GM19324 (cell line): ENCODE results near the gene ELFN2.
"Not testable (repeated sequence)": the region's sequence is repeated elsewhere in the genome, so short reads cannot be mapped to it uniquely, and the experiment has no call there.

Experiments used
- ATAC-seq: cut with Tn5 transposase; IDR thresholded peaks from one replicate; pipeline ENCODE4 v1.9.1; 2021; ENCODE audit warnings: mild to moderate bottlenecking, moderate library complexity; ENCODE audit not compliant: unreplicated experiment, low FRiP score

ELFN2 gene, protein sequence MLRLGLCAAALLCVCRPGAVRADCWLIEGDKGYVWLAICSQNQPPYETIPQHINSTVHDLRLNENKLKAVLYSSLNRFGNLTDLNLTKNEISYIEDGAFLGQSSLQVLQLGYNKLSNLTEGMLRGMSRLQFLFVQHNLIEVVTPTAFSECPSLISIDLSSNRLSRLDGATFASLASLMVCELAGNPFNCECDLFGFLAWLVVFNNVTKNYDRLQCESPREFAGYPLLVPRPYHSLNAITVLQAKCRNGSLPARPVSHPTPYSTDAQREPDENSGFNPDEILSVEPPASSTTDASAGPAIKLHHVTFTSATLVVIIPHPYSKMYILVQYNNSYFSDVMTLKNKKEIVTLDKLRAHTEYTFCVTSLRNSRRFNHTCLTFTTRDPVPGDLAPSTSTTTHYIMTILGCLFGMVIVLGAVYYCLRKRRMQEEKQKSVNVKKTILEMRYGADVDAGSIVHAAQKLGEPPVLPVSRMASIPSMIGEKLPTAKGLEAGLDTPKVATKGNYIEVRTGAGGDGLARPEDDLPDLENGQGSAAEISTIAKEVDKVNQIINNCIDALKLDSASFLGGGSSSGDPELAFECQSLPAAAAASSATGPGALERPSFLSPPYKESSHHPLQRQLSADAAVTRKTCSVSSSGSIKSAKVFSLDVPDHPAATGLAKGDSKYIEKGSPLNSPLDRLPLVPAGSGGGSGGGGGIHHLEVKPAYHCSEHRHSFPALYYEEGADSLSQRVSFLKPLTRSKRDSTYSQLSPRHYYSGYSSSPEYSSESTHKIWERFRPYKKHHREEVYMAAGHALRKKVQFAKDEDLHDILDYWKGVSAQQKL

DNA sequence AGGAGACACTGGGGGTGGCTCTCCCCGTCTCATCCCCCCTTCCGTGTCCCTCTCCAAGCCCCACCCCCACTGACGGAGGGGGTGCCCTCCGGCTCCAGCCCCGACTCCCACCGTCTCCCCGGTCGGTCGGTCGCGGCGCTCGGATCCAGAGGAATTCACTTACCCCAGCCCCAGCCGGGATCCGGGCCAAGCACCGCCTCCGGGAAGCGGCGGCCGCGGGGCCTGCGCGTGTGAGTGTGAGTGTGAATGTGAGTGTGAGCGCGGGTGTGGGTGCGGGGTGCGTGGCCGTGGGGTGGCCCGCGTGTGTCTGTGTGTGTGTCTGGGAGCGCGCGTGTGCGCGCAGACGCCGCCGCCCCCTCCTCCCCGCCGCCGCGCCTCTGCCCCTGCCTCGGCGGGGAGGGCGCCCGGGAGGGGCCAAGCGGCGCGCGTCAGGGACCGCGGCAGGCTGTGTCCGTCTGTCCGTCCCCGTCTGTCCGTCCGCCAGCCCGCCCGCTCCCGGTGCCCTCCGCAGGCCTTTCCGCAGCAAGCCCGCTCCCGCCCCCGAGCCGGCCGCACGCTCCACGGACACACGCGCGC is at the start of gene ELFN2:
Gene ELFN2, minus strand, starts transcription at position 345 of the 576 bp plus-strand sequence. CDS start 51,945 bp downstream, outside the sequence.
- ATAC-seq, result no peak

- no peak for ATAC-seq
Measured at GRCh38 chr22:37476389-37477329, 49.4 kb upstream of the ELFN2 start.

DNA sequence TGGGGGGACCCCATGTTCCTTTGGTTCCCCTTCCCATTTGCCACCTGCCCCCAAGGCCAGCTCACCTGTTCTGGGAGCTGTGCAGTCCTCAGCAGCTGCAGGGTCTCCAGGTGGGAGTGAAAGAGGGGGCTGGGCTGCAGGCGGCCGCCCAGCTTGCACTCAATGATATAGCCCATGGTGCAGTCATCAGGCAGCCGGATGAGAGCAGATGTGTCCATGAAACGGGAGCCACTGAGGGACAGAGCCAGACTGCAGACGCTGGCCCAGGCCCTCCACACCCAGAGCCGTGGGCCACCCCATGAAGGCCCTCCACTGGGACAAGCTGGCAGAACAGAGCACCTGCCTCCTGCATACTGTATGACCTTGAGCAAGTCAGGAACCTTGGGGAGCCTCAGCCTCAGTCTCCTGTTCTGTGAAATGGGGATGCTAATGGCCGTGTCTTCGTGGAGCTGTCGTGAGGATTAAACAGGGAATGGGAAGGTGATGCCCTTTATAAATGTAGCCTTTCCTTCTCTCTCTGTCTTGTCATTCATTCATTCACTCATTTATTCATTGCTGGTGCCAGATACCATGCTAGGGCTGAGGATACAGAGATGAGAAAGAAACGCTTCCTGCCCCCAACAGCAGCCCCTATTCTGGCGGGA is 47.3 kb upstream of the ELFN2 start:
- no peak for ATAC-seq

DNA sequence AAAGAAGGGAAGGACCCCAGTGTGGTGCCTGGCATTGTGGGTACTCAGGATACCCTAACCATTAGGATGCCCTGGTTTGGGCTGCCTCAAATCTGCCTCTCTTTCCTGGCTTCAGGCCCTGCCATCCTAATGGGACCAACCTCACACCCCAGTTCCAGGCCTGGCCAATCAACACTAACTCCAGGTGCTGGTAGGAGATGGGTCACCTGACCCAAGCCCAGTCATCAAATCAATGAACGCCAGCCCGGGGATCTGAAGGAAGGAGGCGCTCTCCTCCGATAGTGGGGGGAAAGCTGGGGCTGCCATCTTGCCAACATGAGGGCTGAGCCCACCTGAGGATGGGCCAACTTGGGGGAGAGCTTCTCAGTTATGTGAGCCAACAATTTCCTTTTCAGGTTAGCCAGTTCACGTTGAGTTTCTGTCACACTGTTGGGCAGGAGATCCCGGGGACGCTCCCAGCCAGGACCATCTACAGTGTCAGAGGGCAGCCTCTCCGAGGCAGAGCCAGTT is 46.2 kb upstream of the ELFN2 start:
- no peak for ATAC-seq

GRCh38 chr22:37472418-37473006 is 45.2 kb upstream of the ELFN2 start:
- no peak for ATAC-seq

GRCh38 chr22:37471727-37472417 is 44.6 kb upstream of the ELFN2 start:
- ATAC-seq, result no peak

DNA sequence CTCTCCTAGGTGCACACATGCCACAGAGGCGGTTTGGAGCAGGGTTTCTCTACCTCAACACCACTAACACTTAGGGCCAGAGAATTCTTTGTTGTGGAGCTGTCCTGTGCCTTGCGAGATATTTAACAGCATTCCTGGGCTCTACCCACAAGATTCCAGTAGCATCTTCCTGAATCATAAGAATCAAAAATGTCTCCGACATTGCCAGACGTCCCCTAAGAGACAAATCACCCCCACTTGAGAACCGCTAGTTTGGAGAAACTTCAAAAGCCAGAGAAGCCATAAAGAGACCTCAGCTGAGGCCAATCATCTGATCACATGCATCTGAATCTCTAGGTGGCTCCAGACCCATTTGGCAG is 42.8 kb upstream of the ELFN2 start:
- no peak for ATAC-seq

DNA sequence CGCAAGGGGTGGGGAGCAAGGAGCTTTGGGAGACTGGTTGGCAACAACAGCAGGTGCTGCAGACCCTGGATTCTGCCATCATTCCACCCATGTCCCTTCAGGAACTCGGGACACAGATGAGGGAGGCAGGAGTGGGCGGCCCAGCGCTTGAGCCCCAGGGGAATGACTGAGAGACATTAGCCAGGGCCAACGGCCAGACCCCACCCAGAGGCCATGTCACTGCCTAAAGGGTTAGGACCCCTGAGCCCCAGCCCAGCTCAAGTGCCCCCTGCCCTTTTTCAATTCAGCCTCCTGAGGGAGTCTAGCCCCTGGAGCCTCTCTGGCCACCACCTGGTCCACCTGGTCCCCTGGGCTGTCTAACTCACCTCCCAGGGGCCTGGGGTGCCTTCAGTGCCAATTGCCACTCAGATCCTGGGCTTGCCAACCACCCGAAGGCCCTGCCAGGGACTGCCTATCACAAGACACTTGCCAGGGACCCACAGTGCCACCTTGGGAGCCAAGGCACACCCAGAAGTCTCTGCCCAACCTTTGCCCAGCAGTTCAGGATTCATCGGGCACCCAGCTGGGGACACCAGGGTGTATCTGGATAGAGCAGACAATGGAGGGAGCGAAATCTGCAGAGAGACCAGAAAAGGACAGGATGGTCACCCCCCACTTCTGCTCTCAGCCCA is 42.3 kb upstream of the ELFN2 start:
- ATAC-seq, result no peak

GRCh38 chr22:37468201-37468695 is 41.0 kb upstream of the ELFN2 start:
- not testable (repeated sequence) for ATAC-seq

GRCh38 chr22:37467391-37467955 is 40.2 kb upstream of the ELFN2 start:
- no peak for ATAC-seq

DNA sequence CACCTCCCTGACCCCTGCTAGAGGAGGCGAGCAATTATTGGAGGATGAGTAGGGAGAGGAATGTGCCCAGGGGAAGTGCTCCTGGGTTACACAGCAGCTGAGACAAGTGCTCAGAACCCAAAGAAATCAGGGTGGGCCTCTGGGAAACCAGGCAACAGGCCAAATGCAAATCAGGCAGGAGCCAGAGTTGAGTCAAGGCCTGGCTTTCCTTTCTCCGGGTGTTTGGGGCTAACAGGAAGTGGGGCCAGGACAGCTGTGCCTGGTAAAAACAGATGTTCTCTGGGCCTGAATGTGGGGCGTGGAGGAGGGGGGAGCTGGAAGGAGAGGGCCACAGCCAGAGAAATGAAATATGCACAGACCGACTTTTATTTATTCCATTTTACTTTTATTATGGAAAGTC is 36.9 kb upstream of the ELFN2 start:
- no peak for ATAC-seq

- ATAC-seq, result no peak
Measured at GRCh38 chr22:37462983-37463382, 35.7 kb upstream of the ELFN2 start.

DNA sequence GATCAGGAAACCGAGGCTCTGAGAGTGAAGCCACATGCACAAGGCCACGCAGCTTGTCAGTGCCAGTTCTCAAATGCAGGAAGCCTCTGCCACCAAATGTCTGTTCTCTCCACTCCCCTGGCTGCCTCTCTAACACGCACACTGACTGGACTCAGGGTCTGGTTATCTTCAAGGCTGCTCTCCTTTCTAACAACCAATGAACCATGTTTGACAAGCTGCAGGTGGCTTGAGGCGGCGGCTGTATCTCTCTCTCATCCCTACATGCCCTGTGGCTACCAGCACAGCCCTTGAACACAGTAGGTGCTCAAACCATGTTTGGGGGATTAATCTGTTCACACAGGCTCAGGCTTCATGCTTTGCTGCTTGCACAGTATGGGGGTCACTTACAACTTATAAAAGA is 35.2 kb upstream of the ELFN2 start:
- no peak for ATAC-seq

DNA sequence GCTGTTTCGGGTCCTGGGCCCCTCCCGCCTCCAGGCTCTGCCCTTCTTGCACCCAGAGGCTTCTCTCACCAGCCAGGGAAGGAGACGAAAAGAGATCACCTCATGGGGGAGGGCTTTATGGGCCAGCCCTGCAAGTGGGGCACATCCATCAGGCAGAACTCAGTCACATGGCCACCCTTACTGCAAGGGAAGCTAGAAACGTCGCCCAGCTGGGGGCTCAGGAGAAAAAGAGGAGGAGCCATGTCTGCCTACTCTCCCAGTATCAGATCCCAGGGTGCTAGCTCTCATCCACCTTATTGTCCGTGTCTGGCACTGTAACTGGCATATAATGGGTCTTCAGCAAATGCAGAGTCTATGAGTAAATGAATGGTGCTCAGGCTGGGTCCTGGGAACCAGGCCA is 34.7 kb upstream of the ELFN2 start:
- ATAC-seq, result no peak

GRCh38 chr22:37460684-37461083 is 33.4 kb upstream of the ELFN2 start:
- ATAC-seq, result no peak

- no peak for ATAC-seq
Measured at GRCh38 chr22:37459206-37459605, 31.9 kb upstream of the ELFN2 start.

- no peak for ATAC-seq
Measured at GRCh38 chr22:37457093-37457893, 30.0 kb upstream of the ELFN2 start.
